Lung (tissue), 12 donors: ENCODE measurements around the gene MSRB3. TPM values are rescaled to one million over a fixed set of nuclear protein-coding genes. Genes with fewer than 3 reads are reported as not detected.

Experiments used
- ATAC-seq: fragments of 200-7000 bp; cut with Tn5 transposase; one replicate; pipeline ENCODE4 v1.9.1; 2020; ENCODE audit warnings: moderate number of reproducible peaks; ENCODE audit not compliant: insufficient read depth, low FRiP score
- DNase-seq, 3 donors: peaks; one replicate each; pipeline ENCODE4 v3.0.0-alpha.2; 2013 to 2017
- H3K27ac ChIP-seq, 2 donors: one replicate each; pipeline ENCODE4 v1.5.1; 2013; ENCODE audit warnings: mild to moderate bottlenecking in 2 of 2, moderate library complexity in 2 of 2, control low read depth in 1 of 2, inconsistent platforms in 1 of 2, low read depth in 1 of 2, low read length in 1 of 2
- H3K27me3 ChIP-seq, 3 donors: one replicate each; pipeline ENCODE4 v1.5.1; 2013; ENCODE audit warnings: low read length in 2 of 3; ENCODE audit not compliant: control insufficient read depth in 3 of 3, insufficient read depth in 3 of 3
- H3K36me3 ChIP-seq, 4 donors: one replicate each; pipeline ENCODE4 v1.5.1; 2013; ENCODE audit warnings: low read length in 4 of 4, mild to moderate bottlenecking in 1 of 4, moderate library complexity in 1 of 4; ENCODE audit not compliant: control insufficient read depth in 4 of 4, insufficient read depth in 4 of 4
- H3K4me1 ChIP-seq, 5 donors: one replicate each; pipeline ENCODE4 v1.5.1; 2013; ENCODE audit warnings: low read length in 5 of 5, mild to moderate bottlenecking in 2 of 5, moderate library complexity in 1 of 5; ENCODE audit not compliant: control insufficient read depth in 5 of 5, insufficient read depth in 5 of 5
- H3K4me3 ChIP-seq: one replicate; pipeline ENCODE4 v1.5.1; 2013; ENCODE audit warnings: mild to moderate bottlenecking, control low read depth, moderate library complexity
- H3K9ac ChIP-seq, 2 donors: one replicate each; pipeline ENCODE4 v1.5.1; 2013; ENCODE audit warnings: low read length in 2 of 2, control low read depth in 1 of 2; ENCODE audit not compliant: insufficient read depth in 1 of 2
- H3K9me3 ChIP-seq, 4 donors: one replicate each; pipeline ENCODE4 v1.5.1; 2013; ENCODE audit warnings: low read length in 3 of 4, mild to moderate bottlenecking in 1 of 4, moderate library complexity in 1 of 4; ENCODE audit not compliant: control insufficient read depth in 4 of 4, insufficient read depth in 3 of 4
- WGBS, 2 donors: extraction: QIAGEN DNeasy Blood & Tissue Kit; methylation state at CpG; one replicate each; pipeline ENCODE4 v1.1.7; 2013; 5-methylcytosine and 5-hydroxymethylcytosine counted together
- polyA plus RNA-seq, 2 donors: library from polyadenylated mRNA; stranded (reverse); fragments of 200-250 nt; gene quantifications; one replicate each; pipeline ENCODE4 v1.2.1, GENCODE V29; 2013
- total RNA-seq, 2 donors: library from RNA; depleted of rRNA in 1 of 2; stranded (reverse); fragments of >200 nt in 1 of 2; gene quantifications; one replicate each; pipeline ENCODE4 v1.2.1, GENCODE V29; 2014 to 2021
- TF ChIP-seq, protein P1 (sequence below): IDR thresholded peaks from 2 replicates; pipeline ENCODE4 v1.5.1; 2012; ENCODE audit warnings: mild to moderate bottlenecking; ENCODE audit errors: control extremely low read depth, extremely low read depth
- donor health status: control.
- donor health status: control.
- donor health status: Bipolar disorder and iron deficiency.
- donor health status: healthy.
- donor health status: DM: yes; HTN: yes; CAD: no.

MSRB3 gene
- total and polyA plus RNA-seq, 4 donors = 11.5 to 41.5 (median 28.3) TPM

DNA sequence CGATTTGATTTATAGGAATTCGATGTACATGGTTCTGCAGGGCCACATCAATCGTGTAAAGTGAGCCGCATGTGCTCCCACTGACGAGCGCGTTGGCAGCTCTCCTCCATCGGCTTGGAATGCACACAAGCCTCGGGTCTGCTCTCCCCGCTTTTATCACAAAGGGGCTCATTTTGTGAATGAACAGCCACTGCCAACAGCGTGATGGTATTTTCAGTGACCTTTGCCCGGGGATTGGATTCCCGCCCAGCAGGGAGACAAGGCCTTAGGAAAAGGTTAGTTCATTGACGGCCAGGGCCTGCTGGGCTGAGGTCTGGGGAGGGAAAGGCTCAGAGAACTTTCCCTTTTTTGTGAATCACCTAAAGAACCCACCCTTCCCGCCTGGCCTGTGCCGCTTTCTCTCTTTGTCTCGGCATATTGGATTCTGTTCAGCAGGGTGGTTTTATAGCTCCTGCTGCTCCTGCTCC, 232.1 kb downstream of the MSRB3 start:
- no peak overlapping the region for H3K9ac ChIP-seq
- H3K9me3 ChIP-seq = no peaks in the 10 kb centered on the region
- ATAC-seq (no peak), DNase-seq (peak; percentile 79 to 83 (median 83))
- 63 to 77% methylated on average over 17 of the region's 17 CpGs for WGBS, 2 donors
- no peak overlapping the region for H3K4me3 ChIP-seq
- peaks cover 0 to 18% (median 9%) of the 10 kb centered on the region in 5 donors for H3K4me1 ChIP-seq
- no peaks in the 10 kb centered on the region for H3K27me3 ChIP-seq
- H3K27ac ChIP-seq = no peak overlapping the region
- TF ChIP-seq, protein P1, sequence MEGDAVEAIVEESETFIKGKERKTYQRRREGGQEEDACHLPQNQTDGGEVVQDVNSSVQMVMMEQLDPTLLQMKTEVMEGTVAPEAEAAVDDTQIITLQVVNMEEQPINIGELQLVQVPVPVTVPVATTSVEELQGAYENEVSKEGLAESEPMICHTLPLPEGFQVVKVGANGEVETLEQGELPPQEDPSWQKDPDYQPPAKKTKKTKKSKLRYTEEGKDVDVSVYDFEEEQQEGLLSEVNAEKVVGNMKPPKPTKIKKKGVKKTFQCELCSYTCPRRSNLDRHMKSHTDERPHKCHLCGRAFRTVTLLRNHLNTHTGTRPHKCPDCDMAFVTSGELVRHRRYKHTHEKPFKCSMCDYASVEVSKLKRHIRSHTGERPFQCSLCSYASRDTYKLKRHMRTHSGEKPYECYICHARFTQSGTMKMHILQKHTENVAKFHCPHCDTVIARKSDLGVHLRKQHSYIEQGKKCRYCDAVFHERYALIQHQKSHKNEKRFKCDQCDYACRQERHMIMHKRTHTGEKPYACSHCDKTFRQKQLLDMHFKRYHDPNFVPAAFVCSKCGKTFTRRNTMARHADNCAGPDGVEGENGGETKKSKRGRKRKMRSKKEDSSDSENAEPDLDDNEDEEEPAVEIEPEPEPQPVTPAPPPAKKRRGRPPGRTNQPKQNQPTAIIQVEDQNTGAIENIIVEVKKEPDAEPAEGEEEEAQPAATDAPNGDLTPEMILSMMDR = no peak
- H3K36me3 ChIP-seq = no peaks in the 10 kb centered on the region

DNA sequence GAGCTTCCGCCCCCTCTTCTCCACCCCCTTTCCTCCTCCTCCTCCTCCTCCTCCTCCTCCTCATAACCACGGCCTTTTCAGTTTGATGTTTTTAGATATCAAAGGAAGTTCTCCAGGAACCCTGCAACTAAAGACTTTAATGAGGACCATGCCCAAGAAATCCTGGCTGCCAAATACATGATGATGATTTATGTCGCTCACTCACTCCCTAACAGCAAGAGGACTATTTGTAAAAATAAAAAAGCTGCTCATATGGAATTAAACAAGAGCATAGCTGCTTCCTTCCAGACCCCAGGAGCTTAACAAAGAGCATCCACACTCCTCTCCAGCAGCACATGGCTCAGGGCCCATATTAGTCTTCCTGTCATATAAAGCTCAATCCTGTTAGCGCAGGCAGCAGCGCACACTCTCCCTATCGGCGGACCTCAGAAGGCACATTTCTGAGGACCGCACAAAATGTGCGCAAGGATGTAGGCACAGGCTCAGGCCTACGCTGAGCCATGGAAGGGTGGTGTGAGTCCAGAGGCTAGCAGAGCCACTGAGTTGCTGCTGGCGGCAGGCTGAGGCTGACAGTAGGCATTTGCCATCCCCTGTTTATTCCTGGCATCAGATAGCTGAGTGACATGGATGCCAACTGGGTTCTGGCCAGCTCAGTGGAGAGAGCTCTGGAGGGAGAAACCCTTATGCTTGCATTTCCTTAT, 232.8 kb downstream of the MSRB3 start:
- no peak for ATAC-seq
- H3K36me3 ChIP-seq = no peaks in the 10 kb centered on the region
- DNase-seq = peak; percentile 33 to 72 (median 58)
- WGBS, 2 donors = 69 to 83% methylated on average over 11 of the region's 11 CpGs
- H3K4me1 ChIP-seq = peaks cover 0 to 18% (median 9%) of the 10 kb centered on the region in 5 donors
- no peaks in the 10 kb centered on the region for H3K27me3 ChIP-seq
- no peak overlapping the region for H3K27ac ChIP-seq
- TF ChIP-seq, protein P1 = no peak
- no peak overlapping the region for H3K4me3 ChIP-seq
- no peak overlapping the region for H3K9ac ChIP-seq
- H3K9me3 ChIP-seq = no peaks in the 10 kb centered on the region

DNA sequence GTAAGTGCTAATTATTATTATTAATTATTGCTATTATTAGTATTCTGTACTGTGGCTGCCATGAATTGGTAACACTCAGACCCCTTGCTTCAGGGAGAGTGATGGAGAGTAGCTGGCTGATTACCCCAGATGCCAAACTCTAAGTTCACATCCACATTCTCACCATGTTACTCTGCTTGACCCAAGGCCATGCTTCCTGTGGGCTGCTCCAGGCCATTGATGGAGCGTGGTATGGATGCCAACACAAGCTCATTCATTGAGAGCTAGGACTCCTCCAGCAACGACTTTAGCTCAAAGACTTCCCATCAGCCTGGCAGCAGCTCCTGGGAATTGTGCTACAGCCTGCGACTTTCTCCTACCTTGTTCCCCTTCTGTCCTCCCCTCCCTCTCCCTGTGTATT, 233.4 kb downstream of the MSRB3 start:
- H3K27me3 ChIP-seq = no peaks in the 10 kb centered on the region
- H3K4me3 ChIP-seq = no peak overlapping the region
- H3K9ac ChIP-seq = no peak overlapping the region
- H3K36me3 ChIP-seq = no peaks in the 10 kb centered on the region
- WGBS, 2 donors = 76 to 88% methylated on average over 3 of the region's 3 CpGs
- DNase-seq = no peak
- no peak for ATAC-seq
- TF ChIP-seq, protein P1 = no peak
- H3K27ac ChIP-seq = no peak overlapping the region
- H3K4me1 ChIP-seq = peaks cover 0 to 18% (median 9%) of the 10 kb centered on the region in 5 donors
- no peaks in the 10 kb centered on the region for H3K9me3 ChIP-seq

Other genes with a start within 250 kb of the MSRB3 start
- gene WIF1, start 157.4 kb upstream of the MSRB3 start, total RNA-seq = 100 to 1,000 TPM in 1 of 2 donors, 10 to 100 TPM in 1; 73.5 to 109 TPM
- gene WIF1, start 157.4 kb upstream of the MSRB3 start, polyA plus RNA-seq = 10 to 100 TPM; 16.9 to 28.4 TPM
- 10 to 100 TPM; 35.1 to 72.4 TPM for gene LEMD3, start 109.1 kb upstream of the MSRB3 start, total RNA-seq
- gene LEMD3, start 109.1 kb upstream of the MSRB3 start, polyA plus RNA-seq = 10 to 100 TPM; 10.2 to 10.9 TPM